K562 (cell line): ENCODE data around the gene GPATCH3. TPM values are rescaled to one million over a fixed set of nuclear protein-coding genes. Genes with fewer than 3 reads are reported as not detected.
A peak's percentile ranks its signal among the peaks of the same experiment; 100 is the strongest.

ENCODE experiments used
- ARNT ChIP-seq, 2 experiments: fragments of 450-650 bp; IDR thresholded peaks; 2 replicates each; pipeline ENCODE4 v1.6.1; 2016; ENCODE audit warnings: mild to moderate bottlenecking in 1 of 2
- ETV6 ChIP-seq, 3 experiments: fragments of 150-350 bp in 1 of 3; sonication (generic) in 1 of 3; formaldehyde crosslinking in 1 of 3; IDR thresholded peaks; 2 replicates each; pipeline versions ENCODE4 v1.6.1 to v1.8.0; 2014 to 2022; ENCODE audit warnings: borderline replicate concordance in 2 of 3, low read depth in 2 of 3, antibody characterized with exemption in 1 of 3, low read length in 1 of 3, mild to moderate bottlenecking in 1 of 3, missing genetic modification reagents in 1 of 3
- FOS ChIP-seq: IDR thresholded peaks from 3 replicates; pipeline ENCODE4 v1.6.1; 2011; ENCODE audit not compliant: insufficient read length; ENCODE audit errors: extremely low read depth
- GATA2 ChIP-seq: sonication (generic); formaldehyde crosslinking; IDR thresholded peaks from 2 replicates; pipeline ENCODE4 v1.4.0; 2020; ENCODE audit warnings: mild to moderate bottlenecking, missing genetic modification reagents
- IRF2 ChIP-seq: sonication (generic); formaldehyde crosslinking; IDR thresholded peaks from 2 replicates; pipeline ENCODE4 v1.8.1; 2022; ENCODE audit warnings: mild to moderate bottlenecking, missing genetic modification reagents
- MAFK ChIP-seq: IDR thresholded peaks from 2 replicates; pipeline ENCODE4 v1.6.1; 2011; ENCODE audit warnings: low read length, improper control_type of control experiment
- NFXL1 ChIP-seq: fragments of 450-650 bp; formaldehyde crosslinking; IDR thresholded peaks from 2 replicates; pipeline ENCODE4 v1.4.0; 2021; ENCODE audit warnings: mild to moderate bottlenecking
- NONO ChIP-seq, 2 experiments: fragments of 200-400 bp in 1 of 2; fragments of 450-650 bp in 1 of 2; formaldehyde crosslinking in 1 of 2; IDR thresholded peaks; 2 replicates each; pipeline ENCODE4 v1.6.1; 2017; ENCODE audit warnings: low read depth in 2 of 2, mild to moderate bottlenecking in 2 of 2, moderate library complexity in 2 of 2, low read length in 1 of 2
- NR2C2 ChIP-seq, 2 experiments: fragments of 200-800 bp in 1 of 2; sonication (Bioruptor generic) in 1 of 2; sonication (generic) in 1 of 2; formaldehyde crosslinking in 1 of 2; IDR thresholded peaks; 2 replicates each; pipeline versions ENCODE4 v1.6.1 to v1.8.0; 2016 to 2022; ENCODE audit warnings: mild to moderate bottlenecking in 1 of 2, missing compliant biosample characterization in 1 of 2, missing genetic modification characterization in 1 of 2, missing genetic modification reagents in 1 of 2
- NR2F6 ChIP-seq: fragments of 450-650 bp; formaldehyde crosslinking; IDR thresholded peaks from 2 replicates; pipeline ENCODE4 v1.4.0; 2020; ENCODE audit warnings: mild to moderate bottlenecking
- POLR2B ChIP-seq: fragments of 450-650 bp; IDR thresholded peaks from 2 replicates; pipeline ENCODE4 v1.6.1; 2018; ENCODE audit warnings: low read depth; ENCODE audit not compliant: partially characterized antibody
- POLR2G ChIP-seq: fragments of 200-400 bp; formaldehyde crosslinking; IDR thresholded peaks from 2 replicates; pipeline ENCODE4 v1.6.1; 2017; ENCODE audit warnings: low read depth, mild to moderate bottlenecking, antibody characterized with exemption, low read length, moderate library complexity
- ZKSCAN8 ChIP-seq: fragments of 200-800 bp; sonication (Bioruptor generic); IDR thresholded peaks from 2 replicates; pipeline ENCODE4 v1.6.1; 2016; ENCODE audit warnings: missing genetic modification characterization, missing compliant biosample characterization
- ZNF347 ChIP-seq: fragments of 450-650 bp; formaldehyde crosslinking; IDR thresholded peaks from 2 replicates; pipeline ENCODE4 v1.4.0; 2020; ENCODE audit warnings: low read depth, mild to moderate bottlenecking, moderate library complexity
- ZNF764 ChIP-seq: fragments of 250-450 bp; sonication (Bioruptor Pico); IDR thresholded peaks from 2 replicates; pipeline ENCODE4 v1.4.0; 2020; ENCODE audit warnings: low read depth, mild to moderate bottlenecking, moderate library complexity
- polyA plus RNA-seq, 8 experiments: library from polyadenylated mRNA; depleted of rRNA in 4 of 8; stranded (reverse) in 5 of 8; unstranded in 3 of 8; fragments of >200 nt; fragmentation: Nextera tagmentation in 2 of 8; fragmentation: Illumina TruSeq in 1 of 8; extraction: Ambion mirVana in 2 of 8; extraction: Trizol in 1 of 8; gene quantifications; 2 replicates each; pipeline versions ENCODE4 v1.2.1 to v1.2.3, GENCODE V29; 2011 to 2014; ENCODE audit warnings: inconsistent platforms in 1 of 8, missing spikeins in 1 of 8
- total RNA-seq, 7 experiments: library from RNA; depleted of rRNA in 6 of 7; stranded (reverse); fragments of >200 nt in 6 of 7; fragmentation: Illumina TruSeq in 2 of 7; extraction: Trizol in 2 of 7; gene quantifications; 2 replicates each; pipeline versions ENCODE4 v1.2.1 to v1.2.3, GENCODE V29; 2011 to 2021; ENCODE audit warnings: low replicate concordance in 1 of 7
- TF ChIP-seq, protein P1 (sequence below): fragments of 250-450 bp; sonication (Bioruptor Pico); IDR thresholded peaks from 2 replicates; pipeline ENCODE4 v1.9.0; 2021; ENCODE audit warnings: mild to moderate bottlenecking
- TF ChIP-seq, protein P2 (sequence below): fragments of 450-650 bp; formaldehyde crosslinking; IDR thresholded peaks from 2 replicates; pipeline ENCODE4 v1.4.0; 2020; ENCODE audit warnings: mild to moderate bottlenecking
- TF ChIP-seq, protein P3 (sequence below): IDR thresholded peaks from 2 replicates; pipeline ENCODE4 v1.6.1; 2016; ENCODE audit warnings: missing genetic modification characterization, missing compliant biosample characterization
- TF ChIP-seq, protein P4 (sequence below), 2 experiments: fragments of 450-650 bp; IDR thresholded peaks; 2 replicates each; pipeline ENCODE4 v1.6.1; 2018; ENCODE audit warnings: mild to moderate bottlenecking in 2 of 2, low read depth in 1 of 2; ENCODE audit not compliant: partially characterized antibody in 2 of 2

The GPATCH3 gene
- total and polyA plus RNA-seq, 9 of the 15 experiments (the other 6 are each of a cell fraction or from before 2014, with no cell fraction given), result 1.6 to 23.0 (median 13.3) TPM

DNA sequence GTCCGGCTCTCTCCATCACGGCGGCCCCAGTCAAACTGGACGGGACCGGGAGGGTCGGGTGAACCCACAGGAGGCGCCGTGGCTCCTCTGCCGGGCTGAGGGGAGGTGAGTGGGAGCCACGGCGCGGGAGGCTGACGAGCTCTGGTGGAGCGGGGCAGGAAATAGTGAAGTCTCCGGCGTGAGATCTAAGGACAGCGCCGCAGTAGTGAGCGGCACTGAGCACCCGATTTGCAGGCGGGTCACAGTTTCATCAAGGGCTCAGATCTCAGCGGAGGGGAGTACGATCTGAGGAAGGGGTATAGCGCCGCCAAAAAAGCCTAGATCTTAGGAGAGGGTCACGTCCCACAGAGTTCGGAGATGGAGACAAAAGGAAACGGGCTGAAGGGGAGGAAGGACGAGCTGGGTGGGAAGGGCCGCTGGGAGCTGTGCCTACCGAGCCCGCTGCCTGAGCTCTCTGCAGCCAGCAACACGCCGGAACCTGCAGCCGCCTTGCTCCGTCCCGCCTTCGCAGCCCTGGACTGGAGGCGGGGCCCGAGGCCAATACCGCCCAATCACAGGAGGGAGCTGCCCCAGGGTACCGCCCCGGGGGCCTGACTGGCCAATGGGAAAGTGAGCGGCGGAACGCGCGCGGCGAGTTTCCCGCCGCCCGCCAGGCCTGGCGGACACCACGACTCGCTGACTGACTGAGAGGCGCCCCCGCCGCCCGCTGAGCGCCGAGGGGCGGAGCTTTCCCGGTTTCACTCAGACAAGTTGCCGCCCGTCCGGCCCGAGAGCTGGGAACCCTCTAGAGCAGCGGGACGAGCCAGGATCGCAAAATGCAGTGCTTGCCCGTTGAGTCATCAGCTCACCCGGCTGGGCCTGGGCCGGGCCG lies 35.4 kb downstream of the GPATCH3 start (continued):
- TF ChIP-seq ETV6 (IDR thresholded peaks at IDR 0.05; ENCODE audit: borderline replicate concordance in 1 of 2, low read depth in 2 of 2, low read length in 1 of 2), result 0 out of 4 replicates have a peak, but pooled peaks of 1 of the 2 experiments have one; percentile 8
- TF ChIP-seq ETV6 (CRISPR knock-in tag; IDR thresholded peaks at IDR 0.05; ENCODE audit: borderline replicate concordance), result no peak
- TF ChIP-seq, protein P1, sequence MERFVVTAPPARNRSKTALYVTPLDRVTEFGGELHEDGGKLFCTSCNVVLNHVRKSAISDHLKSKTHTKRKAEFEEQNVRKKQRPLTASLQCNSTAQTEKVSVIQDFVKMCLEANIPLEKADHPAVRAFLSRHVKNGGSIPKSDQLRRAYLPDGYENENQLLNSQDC (CRISPR knock-in tag), result no peak
- TF ChIP-seq ARNT (IDR thresholded peaks at IDR 0.05), result 0 out of 4 replicates have a peak, but pooled peaks of 1 of the 2 experiments have one; percentile 49
- TF ChIP-seq NR2F6 (CRISPR knock-in tag), result no peak
- no peak for TF ChIP-seq ZNF347
- no peak for TF ChIP-seq IRF2 (CRISPR knock-in tag)
- TF ChIP-seq NFXL1 (CRISPR knock-in tag), result no peak
- no peak for TF ChIP-seq ZKSCAN8 (CRISPR knock-in tag)
- no peak for TF ChIP-seq ZNF764 (CRISPR knock-in tag)
- no peak for TF ChIP-seq MAFK
- no peak; a peak in 1 of 4 replicates for TF ChIP-seq NONO (IDR thresholded peaks at IDR 0.05; ENCODE audit: low read depth in 2 of 2, low read length in 1 of 2)
- TF ChIP-seq NR2C2 (CRISPR knock-in tag; IDR thresholded peaks at IDR 0.05), result no peak
- peak; percentile 46; the same call in 1 of the 2 replicates for TF ChIP-seq NR2C2 (tag; IDR thresholded peaks at IDR 0.05)
- TF ChIP-seq, protein P2, sequence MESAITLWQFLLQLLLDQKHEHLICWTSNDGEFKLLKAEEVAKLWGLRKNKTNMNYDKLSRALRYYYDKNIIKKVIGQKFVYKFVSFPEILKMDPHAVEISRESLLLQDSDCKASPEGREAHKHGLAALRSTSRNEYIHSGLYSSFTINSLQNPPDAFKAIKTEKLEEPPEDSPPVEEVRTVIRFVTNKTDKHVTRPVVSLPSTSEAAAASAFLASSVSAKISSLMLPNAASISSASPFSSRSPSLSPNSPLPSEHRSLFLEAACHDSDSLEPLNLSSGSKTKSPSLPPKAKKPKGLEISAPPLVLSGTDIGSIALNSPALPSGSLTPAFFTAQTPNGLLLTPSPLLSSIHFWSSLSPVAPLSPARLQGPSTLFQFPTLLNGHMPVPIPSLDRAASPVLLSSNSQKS, result no peak
- TF ChIP-seq POLR2B, result peak; percentile 86
- TF ChIP-seq, protein P3, sequence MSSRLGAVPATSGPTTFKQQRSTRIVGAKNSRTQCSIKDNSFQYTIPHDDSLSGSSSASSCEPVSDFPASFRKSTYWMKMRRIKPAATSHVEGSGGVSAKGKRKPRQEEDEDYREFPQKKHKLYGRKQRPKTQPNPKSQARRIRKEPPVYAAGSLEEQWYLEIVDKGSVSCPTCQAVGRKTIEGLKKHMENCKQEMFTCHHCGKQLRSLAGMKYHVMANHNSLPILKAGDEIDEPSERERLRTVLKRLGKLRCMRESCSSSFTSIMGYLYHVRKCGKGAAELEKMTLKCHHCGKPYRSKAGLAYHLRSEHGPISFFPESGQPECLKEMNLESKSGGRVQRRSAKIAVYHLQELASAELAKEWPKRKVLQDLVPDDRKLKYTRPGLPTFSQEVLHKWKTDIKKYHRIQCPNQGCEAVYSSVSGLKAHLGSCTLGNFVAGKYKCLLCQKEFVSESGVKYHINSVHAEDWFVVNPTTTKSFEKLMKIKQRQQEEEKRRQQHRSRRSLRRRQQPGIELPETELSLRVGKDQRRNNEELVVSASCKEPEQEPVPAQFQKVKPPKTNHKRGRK, result no peak
- TF ChIP-seq FOS, result peak; percentile 94
- TF ChIP-seq POLR2G, result peak; percentile 96
- TF ChIP-seq, protein P4, sequence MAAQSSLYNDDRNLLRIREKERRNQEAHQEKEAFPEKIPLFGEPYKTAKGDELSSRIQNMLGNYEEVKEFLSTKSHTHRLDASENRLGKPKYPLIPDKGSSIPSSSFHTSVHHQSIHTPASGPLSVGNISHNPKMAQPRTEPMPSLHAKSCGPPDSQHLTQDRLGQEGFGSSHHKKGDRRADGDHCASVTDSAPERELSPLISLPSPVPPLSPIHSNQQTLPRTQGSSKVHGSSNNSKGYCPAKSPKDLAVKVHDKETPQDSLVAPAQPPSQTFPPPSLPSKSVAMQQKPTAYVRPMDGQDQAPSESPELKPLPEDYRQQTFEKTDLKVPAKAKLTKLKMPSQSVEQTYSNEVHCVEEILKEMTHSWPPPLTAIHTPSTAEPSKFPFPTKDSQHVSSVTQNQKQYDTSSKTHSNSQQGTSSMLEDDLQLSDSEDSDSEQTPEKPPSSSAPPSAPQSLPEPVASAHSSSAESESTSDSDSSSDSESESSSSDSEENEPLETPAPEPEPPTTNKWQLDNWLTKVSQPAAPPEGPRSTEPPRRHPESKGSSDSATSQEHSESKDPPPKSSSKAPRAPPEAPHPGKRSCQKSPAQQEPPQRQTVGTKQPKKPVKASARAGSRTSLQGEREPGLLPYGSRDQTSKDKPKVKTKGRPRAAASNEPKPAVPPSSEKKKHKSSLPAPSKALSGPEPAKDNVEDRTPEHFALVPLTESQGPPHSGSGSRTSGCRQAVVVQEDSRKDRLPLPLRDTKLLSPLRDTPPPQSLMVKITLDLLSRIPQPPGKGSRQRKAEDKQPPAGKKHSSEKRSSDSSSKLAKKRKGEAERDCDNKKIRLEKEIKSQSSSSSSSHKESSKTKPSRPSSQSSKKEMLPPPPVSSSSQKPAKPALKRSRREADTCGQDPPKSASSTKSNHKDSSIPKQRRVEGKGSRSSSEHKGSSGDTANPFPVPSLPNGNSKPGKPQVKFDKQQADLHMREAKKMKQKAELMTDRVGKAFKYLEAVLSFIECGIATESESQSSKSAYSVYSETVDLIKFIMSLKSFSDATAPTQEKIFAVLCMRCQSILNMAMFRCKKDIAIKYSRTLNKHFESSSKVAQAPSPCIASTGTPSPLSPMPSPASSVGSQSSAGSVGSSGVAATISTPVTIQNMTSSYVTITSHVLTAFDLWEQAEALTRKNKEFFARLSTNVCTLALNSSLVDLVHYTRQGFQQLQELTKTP (IDR thresholded peaks at IDR 0.05; ENCODE audit: low read depth in 1 of 2, partially characterized antibody in 2 of 2), result no peak
- TF ChIP-seq GATA2 (CRISPR knock-in tag), result no peak
